Measurements from ENCODE around the gene NAA80. TPM values are rescaled to one million over a fixed set of nuclear protein-coding genes. Genes with fewer than 3 reads are reported as not detected.

Gene NAA80
- total RNA-seq, 4 donors from 2014 or later: 12.4 to 19.4 (median 15.1) TPM

GRCh38 chr3:50302095-50303012 is 3.1 kb upstream of the NAA80 start:
- no peak overlapping the region for H3K4me3 ChIP-seq (ENCODE audit: low read depth, poor library complexity, severe bottlenecking)
- 88 to 89% methylated on average over 20 to 24 of the region's 32 CpGs for WGBS, 2 donors
- intact Hi-C loops (cut with DNase I; ENCODE audit: low total_unique reads): no loop called here
- DNase-seq (ENCODE audit: low spot score in 2 of 2): peak; percentile 19 to 87
- no peak for TF ChIP-seq POLR2A (IDR thresholded peaks at IDR 0.05)
- TF ChIP-seq, protein P1, sequence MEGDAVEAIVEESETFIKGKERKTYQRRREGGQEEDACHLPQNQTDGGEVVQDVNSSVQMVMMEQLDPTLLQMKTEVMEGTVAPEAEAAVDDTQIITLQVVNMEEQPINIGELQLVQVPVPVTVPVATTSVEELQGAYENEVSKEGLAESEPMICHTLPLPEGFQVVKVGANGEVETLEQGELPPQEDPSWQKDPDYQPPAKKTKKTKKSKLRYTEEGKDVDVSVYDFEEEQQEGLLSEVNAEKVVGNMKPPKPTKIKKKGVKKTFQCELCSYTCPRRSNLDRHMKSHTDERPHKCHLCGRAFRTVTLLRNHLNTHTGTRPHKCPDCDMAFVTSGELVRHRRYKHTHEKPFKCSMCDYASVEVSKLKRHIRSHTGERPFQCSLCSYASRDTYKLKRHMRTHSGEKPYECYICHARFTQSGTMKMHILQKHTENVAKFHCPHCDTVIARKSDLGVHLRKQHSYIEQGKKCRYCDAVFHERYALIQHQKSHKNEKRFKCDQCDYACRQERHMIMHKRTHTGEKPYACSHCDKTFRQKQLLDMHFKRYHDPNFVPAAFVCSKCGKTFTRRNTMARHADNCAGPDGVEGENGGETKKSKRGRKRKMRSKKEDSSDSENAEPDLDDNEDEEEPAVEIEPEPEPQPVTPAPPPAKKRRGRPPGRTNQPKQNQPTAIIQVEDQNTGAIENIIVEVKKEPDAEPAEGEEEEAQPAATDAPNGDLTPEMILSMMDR (IDR thresholded peaks at IDR 0.05): no peak

- H3K4me3 ChIP-seq (ENCODE audit: low read depth, poor library complexity, severe bottlenecking): no peak overlapping the region
- 83% methylated on average over 6 of the region's 6 CpGs for WGBS, 2 donors
- DNase-seq (ENCODE audit: low spot score in 2 of 2): no peak
These were observed 1.6 kb upstream of the NAA80 start for GRCh38 chr3:50300681-50301254.

DNA sequence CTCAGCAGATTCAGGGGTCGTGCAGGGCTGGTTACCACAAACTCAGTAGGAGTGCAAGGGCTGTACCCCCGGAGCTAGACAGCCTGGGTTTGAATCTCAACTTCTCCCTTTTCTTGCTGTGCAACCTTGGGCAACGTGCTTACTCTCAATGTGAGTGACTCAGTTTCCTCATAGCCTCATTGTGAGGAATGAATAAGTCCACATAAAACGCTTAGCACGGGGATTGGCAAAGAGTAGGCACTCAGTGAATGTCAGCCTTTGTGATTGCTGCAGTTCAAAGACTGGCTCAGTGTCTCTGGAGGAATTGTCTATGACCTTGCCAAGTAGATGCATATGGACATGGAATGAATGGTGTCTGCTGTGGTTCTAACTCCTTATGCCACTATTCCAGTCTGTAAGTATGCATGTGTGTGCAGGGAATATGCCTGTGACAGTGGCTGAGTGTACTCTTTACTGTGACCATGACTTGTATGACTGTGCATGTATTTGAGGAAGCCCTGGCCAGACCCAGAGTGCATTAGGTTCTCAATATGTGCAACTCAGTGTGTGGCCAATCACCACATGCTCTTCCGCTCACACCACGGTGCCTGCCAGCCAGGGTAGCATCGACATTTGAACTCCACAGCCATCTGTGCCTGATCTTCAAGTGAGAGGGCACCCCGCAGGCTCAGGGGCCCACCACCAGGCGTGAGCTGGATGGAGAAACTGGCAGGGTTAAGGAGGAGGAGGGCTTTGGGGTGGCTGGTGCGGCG is 900 bp upstream of the NAA80 start:
- WGBS, 2 donors: 40 to 51% methylated on average over 12 of the region's 12 CpGs
- intact Hi-C loops (cut with DNase I; ENCODE audit: low total_unique reads): no loop called here
- DNase-seq (ENCODE audit: low spot score in 2 of 2): peak in 1 of 2 donors; percentile 66
- TF ChIP-seq, protein P1 (IDR thresholded peaks at IDR 0.05): no peak
- TF ChIP-seq POLR2A (IDR thresholded peaks at IDR 0.05): no peak
- H3K4me3 ChIP-seq (ENCODE audit: low read depth, poor library complexity, severe bottlenecking): no peak overlapping the region

More at GRCh38 chr3:50300681-50301254, 1.6 kb upstream of the NAA80 start:
- intact Hi-C loops (cut with DNase I; ENCODE audit: low total_unique reads): no loop called here
- no peak for TF ChIP-seq POLR2A (IDR thresholded peaks at IDR 0.05)
- TF ChIP-seq, protein P1 (IDR thresholded peaks at IDR 0.05): no peak

DNA sequence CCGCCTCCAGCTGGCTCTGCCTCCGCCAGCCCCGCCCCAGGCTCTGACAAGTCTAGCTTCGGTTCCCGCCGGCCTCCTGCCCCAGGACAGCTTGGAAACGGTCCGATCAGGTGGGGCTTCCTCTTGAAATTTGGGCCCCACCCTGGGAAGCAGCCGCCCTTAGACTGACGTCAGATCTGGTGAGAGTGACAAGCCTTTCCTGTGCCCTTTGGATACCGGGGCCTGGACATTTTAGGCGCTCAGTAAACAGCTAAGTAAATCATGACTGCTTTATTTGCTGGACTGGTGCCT is 378 bp upstream of the NAA80 start:
- H3K4me3 ChIP-seq (ENCODE audit: low read depth, poor library complexity, severe bottlenecking): no peak overlapping the region
- DNase-seq (ENCODE audit: low spot score in 2 of 2): no peak
- 2% methylated on average over 10 to 12 of the region's 12 CpGs for WGBS, 2 donors
- intact Hi-C loops (cut with DNase I; ENCODE audit: low total_unique reads): no loop called here
- no peak for TF ChIP-seq POLR2A (IDR thresholded peaks at IDR 0.05)
- TF ChIP-seq, protein P1 (IDR thresholded peaks at IDR 0.05): no peak

DNA sequence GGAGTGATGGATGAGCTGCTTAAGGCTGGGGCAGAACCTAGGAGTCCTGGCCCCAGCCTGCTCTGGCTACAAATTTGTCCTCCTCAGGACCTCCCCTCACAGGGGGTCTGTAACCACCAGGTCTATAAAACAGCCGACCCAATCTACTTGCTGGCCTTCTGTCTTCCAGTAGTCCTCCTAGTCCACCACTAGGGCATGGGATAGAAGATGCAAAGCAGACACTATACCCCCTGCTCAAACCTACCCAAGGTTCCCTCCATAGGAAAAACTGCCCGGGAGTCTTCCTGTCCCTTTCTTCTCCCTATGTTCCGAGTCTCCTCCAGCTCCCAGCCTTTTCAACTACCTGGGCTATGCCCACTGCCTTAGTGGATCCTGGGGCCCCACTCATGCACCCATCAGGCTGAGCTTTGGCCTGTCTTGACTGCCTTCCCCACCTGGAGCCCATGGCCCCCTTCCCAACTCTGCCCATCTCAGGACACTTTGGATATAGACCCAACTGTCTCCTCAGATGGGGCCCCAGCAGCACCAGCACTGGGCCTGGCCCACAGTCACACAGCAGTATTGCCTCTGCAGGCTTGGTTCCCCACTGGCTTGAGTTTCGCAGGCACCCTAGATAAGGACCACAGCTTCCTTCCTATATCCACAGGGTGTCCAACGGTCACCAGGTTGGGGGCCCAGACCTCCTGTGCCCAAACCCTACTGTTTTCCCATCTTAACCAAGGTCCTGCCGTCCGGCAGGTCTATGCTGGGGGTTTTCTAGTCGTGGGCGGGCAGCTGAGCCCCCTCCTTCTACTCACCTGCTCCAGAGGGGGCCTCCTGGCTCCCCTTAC is 1.1 kb downstream of the NAA80 start:
- DNase-seq (ENCODE audit: low spot score in 2 of 2): no peak
- no peak for TF ChIP-seq POLR2A (IDR thresholded peaks at IDR 0.05)
- TF ChIP-seq, protein P1 (IDR thresholded peaks at IDR 0.05): no peak
- intact Hi-C loops (cut with DNase I; ENCODE audit: low total_unique reads): no loop called here
- no peak overlapping the region for H3K4me3 ChIP-seq (ENCODE audit: low read depth, poor library complexity, severe bottlenecking)
- WGBS, 2 donors: 44 to 63% methylated on average over 9 of the region's 9 CpGs

All from lower leg skin (tissue), 4 donors.